HG02973 (cell line): Measurements from ENCODE around the gene ALDH1L2.
A peak's percentile ranks its signal among the peaks of the same experiment; 100 is the strongest.

Experiments used
- ATAC-seq: cut with Tn5 transposase; IDR thresholded peaks from one replicate; pipeline ENCODE4 v1.9.1; 2021; ENCODE audit warnings: moderate library complexity; ENCODE audit not compliant: unreplicated experiment

The ALDH1L2 gene

DNA sequence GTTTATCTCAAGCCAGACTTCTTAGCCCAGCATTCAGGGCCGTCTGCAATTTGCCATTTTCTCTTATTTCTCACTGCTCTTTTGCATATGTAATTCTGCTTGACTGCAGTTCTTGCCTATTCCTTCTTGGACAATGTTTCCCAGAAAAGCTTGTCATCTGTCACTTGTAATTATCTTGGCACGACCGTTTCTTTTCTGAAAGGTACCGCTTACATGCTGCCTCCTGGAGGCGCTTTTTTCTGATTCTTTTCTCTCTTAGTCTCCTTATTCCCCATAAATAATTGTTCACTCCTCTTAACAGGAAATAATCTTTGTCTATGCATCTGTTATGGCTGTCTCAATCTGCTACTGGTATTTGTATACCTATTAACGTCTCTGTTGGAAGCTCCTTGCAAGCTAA, 1.2 kb upstream of the ALDH1L2 start:
- ATAC-seq: no peak

DNA sequence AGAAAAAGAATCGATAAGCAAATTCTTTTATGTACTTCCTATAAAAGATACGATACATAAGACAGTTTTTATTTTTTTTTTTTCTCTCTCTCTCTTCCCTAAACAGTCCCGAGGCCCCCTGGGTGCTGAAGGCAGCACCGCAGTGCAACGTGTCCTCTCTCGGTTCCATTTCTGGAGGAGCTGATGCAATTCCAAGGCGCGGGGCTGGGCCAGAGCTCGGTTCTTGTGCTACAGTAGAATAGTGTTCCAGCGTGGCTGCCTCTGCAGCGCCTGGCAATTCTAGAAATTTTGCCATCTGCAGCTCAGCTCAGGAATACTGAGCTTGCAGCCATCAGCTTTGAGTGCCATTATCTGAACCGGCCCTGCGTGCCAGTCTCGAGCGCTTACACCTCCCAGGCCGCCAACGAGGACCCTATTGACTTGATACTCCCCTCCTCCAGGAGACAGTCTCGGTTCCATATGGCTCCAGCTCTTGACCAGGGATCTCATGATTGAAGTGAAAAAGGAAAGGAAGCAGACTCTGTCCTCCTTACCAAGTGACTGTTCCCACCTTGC, 630 bp downstream of the ALDH1L2 start:
- peak; percentile 34 for ATAC-seq

DNA sequence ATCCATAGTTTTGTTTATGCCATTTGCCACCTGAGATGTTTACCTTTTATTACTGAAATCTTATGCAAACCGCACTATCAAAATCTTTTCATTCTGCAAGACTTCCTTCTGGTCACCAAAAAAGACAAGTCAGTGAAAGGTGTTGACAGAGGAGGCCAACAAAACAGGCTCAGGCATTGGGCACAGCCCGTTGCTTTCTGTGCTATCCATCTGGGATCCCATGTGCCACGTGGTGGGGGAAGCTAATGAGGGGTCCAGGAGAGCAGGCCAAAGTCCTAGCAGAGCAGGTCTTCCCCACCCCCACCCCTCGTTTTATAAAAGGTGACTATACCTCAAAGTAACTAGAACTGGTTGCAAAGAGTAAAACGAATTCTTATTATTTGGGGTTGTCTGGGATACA, 1.2 kb downstream of the ALDH1L2 start:
- ATAC-seq: no peak

DNA sequence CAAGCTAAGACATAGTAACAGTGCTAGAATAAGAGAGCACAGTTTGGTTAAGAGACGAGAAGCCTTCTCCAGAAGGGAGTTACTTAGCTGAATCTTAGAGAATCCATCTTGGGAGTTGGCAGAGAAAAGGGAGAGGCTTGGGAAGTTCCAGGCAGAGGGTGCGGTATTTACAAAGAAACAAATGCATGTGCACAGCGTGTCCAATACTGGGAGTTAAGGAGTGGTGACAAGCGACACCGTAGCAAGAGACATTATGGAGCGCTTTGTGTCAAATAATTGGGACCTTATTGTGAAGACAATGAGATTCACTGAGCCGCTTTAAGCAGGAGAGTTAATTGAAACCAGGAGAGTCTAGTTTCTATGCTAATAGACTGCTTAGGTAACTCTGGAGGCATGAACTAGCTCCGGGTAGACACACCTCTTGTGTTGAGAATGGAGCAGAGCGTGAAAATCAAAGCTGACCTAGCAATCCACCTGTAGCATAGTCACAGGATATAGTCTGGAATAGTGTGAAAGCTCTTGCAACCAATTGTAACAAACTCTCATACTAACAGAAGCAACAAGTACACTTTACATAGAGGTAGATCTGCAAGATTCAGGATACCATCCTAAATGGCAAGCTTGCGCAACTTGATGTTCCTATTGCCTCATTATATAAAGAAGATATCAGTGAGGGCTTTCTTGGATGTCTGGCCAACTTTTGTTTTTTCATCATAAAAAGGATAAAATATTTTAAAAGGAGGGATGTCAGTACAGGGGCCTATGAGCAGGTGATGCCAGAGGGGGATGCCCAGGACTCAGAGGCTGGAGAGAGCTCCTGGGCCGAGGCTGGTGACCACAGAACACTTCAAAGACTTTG, 5.3 kb downstream of the ALDH1L2 start:
- ATAC-seq: no peak

DNA sequence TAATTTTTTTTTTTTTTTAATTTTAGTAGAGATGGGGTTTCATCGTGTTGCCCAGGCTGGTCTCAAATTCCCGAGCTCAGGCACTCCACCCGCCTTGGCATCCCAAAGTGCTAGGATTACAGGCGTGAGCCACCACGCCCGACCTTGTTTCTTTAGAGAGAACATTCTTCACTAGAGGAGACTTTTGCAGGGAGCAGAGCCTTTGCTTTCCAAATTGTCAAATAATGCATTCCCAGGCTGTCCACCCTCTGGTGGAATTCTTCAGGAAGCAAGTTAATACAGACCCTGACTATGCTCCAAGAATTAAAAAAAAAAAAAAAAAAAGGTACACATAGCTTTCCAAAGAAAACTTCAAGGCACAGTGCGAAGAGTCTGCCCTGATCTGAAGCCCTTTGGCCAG, 6.8 kb downstream of the ALDH1L2 start:
- no peak for ATAC-seq

DNA sequence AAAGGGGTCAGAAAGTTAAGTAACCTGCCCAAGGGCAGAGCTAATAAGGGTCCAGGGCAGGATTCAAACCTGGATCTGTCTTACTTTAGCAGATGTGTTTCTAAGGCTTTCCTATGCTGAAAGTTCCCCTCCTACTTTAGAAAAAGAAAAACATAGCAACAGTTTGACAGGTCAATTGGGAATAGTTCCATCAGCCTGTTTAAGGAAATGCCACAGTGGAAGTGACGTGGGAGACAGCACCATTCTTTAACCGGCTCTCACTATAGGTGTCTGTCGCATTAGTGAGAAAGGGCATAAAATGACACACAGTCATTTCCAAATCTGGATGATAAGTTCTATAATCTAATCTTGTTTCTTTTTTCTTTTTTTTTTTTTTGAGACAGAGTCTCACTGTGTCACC, 7.3 kb downstream of the ALDH1L2 start:
- ATAC-seq: no peak

DNA sequence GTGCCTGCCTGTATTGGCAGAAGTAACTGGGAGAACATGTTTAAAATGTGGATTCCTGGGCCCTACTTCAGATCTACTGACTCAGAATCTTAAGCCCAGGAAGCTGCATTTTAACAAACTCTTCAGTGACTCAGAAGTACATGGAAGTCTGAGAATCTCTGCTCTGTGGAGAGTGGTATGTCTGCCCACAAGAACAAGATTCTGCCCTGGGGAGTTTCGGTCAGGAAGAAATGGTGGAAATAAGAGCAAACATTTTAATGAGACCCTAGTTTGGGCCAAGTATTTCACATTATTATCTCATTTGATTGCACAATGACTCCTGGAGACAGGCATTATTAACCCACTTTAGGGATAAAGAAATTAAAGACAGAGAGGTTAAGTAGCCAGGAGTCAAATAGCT, 8.2 kb downstream of the ALDH1L2 start:
- ATAC-seq: no peak

DNA sequence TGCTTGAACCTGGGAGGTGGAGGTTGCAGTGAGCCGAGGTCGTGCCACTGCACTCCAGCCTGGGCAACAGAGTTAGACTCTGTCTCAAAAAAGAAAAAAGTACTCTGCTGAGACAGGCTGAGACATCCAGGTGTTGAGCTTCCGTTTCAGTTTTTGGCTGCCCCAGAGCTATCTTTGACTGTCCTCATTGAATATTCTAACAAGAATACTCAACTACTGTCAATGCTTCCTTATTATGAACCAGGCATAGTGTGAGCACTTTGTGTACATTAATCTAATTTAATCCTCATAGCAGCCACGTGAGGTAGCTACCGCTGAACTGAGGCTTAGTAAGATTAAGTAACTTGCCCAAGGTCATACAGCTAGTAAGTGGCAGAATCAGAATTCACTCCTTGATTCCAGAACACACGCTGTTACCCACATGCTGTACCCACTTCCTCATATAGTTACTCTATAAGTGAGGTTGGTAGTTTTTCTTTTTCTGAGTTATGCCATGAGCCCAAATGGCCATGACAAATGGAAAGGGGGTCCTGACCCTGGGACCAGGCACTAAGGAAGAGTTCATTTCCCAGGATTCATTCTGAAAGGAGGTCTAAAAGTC, 11.3 kb downstream of the ALDH1L2 start:
- no peak for ATAC-seq

DNA sequence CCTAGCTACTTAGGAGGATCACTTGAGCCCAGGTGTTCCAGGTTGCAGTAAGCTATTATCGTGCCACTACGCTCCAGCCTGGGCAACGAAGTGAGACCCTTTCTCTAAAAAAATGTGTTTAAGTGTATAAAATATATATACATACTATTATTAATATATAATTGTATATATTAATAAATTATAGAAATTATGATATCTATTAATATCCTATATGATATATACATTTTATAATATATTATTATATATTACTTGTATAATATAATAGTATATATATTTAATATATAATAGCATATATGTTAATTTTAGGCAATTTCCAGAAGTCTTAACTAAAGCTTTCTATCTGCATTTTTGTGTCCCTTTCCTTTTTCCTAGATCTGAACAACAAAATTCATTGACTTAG, 12.3 kb downstream of the ALDH1L2 start:
- ATAC-seq: no peak

DNA sequence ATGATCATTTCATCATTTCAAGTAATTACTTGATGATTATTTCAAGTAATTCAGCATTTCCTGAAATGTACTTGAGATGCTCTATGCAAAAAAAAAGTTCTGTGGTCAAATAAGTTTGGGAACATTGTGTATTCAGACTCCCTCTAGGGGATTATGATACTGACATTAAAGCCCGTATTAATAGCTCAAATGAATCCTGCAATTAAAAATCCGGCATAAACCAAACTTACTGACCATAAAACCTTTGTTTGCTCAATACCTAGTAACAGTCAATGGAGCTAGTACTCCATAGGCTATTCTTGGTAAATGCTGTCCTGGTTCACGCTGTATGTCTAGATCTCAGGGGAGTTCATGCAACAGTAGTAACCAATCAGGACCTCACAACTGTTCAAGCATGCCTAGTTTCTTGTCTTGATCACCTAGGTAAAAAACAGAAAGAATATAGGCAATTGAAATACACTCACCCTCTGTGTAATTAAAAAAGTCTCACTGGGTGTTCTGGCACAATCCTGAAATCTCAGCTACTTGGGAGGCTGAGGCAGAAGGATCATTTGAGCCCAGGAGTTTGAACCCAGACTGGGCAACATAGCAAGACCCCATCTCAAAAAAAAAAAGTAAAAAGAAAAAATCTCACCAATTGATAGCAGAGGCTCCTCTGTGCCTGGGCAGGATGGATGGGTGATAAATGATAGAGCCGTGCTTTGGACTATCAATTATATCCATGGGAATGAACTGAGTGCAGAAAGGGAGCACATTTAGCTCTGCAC, 14.1 kb downstream of the ALDH1L2 start:
- no peak for ATAC-seq

DNA sequence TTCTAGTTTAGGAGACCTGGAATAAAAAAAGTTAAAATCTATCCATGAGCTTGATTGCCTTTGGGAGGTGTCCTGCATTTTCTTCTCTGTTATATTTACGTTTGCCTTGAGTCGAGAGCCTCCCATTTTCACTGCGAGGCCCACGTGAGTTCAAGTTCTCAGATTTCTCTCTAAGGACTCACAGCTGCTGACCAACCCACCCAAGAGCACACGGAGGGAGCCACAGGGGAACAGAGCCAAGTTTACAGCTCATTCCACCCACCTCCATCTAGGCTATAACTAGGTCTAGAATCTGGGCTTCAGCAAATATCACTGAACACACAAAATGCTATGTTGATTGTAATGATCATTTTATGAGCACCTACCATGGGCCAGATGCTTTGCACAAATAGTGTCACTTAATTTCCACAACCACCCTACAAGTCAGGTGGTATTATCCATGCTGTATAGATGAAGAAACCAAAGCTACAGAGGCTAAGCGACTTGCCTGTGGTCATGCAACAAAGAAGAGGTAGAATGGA, 16.7 kb downstream of the ALDH1L2 start:
- no peak for ATAC-seq

DNA sequence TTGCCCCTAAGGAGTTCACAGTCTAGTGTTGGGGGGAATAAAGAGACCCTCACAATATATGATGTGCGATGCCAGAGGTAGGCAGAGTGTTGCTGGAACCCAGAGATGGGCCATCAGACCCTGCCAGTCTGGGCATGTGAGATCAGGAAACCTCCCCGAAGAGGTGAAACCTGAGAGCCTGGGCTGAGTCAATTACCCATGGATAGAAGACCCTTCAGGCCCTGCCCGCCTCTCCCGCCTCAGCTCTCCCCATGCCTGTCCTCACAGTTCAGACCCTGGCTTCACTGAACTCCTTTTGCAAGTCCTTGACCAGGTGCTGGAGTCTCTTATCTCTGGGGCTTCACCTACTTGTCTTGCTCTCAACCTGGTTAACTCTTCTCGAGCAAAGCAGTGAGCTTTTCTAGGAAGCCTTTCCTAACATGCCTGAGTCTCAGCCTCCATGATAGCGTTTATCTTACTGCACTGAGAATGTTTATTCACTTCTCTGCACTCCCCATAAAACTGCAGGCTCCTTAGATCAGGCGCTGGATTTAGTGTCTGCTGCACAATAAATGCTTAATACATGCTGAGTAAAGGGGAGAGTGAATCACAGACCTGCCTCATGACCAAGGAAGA, 19.6 kb downstream of the ALDH1L2 start:
- no peak for ATAC-seq

DNA sequence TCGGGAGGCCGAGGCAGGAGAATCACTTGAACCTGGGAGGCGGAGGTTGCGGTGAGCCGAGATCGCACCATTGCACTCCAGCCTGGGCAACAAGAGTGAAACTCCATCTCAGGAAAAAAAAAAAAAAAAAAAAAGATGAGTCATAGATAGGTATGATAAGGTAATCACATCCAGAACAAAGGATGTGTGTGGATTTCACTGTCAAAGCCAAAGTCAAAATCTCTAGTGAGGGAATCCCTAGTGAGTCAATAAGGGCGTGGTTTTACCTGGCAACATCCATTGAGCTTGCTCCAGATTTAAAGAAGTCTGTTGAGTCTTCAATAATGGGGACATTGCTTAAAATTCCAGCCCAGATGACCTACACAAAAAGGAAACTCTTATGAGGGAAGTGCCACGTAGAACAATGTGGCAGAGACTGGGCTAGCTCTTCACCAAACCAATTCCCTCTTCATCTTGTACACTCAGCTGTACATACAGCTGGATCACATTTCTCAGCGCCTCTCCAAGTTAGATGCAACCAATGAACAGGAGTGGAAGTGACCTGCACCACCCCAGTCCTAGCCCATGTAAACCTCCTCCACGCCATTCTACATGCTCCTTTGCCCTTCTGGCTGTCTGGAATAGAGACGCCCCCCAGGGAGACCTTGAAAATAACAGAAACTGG, 23.4 kb downstream of the ALDH1L2 start:
- ATAC-seq: no peak

DNA sequence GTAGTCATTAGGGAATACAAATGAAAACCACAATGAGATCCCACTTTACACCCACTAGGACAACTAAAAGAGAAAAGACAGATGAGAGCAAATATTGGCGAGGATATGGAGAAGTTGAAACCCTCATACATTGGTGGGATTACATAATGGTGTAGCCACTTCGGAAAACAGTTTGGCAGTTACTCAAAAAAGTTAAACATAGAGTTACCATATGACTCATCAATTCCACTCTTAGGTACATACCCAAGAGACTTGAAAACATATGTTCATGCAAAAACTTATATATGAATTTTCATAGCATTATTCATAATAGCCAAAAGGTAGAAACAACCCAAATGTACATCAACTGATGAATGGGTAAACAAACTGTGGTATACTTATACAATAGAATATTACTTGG, 27.1 kb downstream of the ALDH1L2 start:
- ATAC-seq: no peak

DNA sequence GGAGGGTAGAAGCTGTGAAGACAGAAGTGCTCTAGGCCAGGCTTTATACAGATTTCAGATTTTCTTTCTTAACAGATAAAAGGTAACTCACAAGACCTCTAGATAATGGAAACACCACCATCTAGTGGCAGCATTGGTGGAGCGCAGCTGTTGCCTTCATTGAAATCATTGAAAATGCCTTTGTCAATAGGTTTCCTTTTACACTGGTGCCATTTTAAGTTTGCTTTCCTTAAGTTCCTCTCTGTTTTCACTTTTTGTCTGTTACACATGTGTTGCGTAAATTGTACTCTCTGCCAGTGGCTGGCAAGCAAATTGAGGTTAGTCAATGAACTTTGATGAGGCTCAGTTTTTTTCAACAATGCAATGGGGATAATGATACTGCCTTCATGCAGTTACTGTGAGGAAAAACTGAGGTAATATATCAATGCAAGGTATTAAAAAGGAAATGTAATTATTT, 31.1 kb downstream of the ALDH1L2 start:
- ATAC-seq: peak; percentile 57

DNA sequence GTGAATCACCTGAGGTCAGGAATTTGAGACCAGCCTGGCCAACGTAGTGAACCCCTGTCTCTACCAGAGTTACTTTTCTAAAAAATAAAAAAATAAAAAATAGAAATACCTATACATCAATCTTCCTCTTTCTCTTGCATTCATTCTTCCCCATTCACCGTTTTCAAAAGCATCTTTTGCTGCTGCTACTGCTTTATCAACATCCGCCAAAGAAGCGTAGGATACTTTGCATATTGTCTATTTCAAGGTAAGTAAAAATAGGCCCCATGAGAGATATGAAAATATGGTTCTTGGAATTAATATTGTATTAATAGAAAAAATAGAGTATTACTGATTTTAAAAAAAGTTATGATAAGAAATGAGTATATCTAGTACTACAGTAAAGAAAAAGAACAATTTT, 32.3 kb downstream of the ALDH1L2 start:
- no peak for ATAC-seq

DNA sequence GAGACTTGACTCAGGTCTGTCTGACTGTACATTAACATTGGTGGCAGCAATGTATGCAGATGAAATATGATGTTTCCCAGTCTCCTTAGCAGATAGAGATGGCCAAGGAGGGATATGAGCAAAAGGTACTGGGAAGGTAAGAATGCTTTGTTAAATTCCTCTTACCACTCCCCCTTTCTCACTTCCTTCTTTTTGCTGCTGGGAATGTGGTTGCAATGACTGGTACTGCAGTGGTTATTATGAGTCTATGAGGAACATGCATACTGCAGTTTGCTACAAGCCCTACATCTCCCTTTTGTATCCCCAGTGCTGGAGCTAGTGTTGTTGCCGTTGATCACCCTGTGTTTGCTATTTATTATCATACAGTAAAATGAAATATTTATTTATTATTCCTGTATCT, 35.9 kb downstream of the ALDH1L2 start:
- ATAC-seq: no peak

DNA sequence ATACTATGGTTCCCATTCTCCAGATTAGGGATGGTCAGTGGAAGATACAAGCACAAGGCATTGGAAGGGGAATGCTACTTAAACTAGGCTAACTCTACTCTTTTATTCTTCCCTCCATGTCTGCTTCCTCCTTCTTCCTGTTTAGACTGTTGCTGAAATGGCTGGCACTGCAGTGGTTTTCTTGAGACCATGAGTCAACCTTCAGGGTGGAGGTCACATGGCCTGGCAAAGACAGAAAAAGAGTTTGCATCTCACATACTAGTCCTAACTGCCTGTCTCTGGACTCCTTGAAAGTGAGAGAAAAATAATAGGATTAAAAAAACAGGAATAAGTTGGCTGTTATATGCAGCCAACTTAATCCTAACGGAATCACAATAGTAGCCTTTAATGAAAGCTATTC, 37.0 kb downstream of the ALDH1L2 start:
- no peak for ATAC-seq

DNA sequence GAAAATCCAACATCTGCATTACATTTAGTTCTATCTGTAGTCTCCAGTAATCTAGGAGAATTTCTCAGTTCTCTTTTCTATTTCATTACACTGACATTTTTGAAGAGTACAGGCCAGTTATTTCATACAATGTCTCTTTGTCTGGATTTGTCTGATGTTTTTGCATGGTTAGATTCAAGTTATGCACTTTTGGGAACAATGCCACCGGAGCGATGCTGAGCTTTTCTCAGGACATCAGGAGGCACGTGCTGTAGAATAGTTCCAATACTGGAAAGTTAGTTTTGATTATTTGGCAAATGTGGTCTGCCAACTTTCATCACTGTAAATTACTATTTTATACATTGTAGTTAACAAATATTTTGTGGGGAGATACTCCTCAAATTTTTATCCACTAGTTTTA, 43.1 kb downstream of the ALDH1L2 start:
- ATAC-seq: no peak

DNA sequence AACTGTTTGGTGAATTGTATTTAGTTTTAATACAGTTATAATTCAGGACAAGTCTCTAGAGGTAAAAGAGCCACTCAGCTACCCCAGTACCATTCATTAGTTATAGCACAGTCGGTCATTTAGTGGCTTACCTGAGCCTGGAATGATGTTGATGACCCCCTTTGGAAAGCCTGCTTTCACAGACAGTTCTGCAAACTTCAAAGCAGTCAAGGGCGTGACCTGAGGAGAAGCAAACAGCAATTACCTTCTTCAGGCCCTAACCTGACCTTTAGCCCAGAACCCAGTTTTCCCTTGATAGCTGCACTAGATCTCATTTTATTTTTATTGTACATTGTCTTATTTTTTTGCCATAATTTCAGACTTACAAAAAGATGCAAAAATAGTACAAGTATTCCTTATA, 43.8 kb downstream of the ALDH1L2 start:
- no peak for ATAC-seq
